Spinal cord (tissue), 10 donors: ENCODE results near the gene ASCL4. TPM values are rescaled to one million over a fixed set of nuclear protein-coding genes. Genes with fewer than 3 reads are reported as not detected.

Experiments used
- DNase-seq, 6 donors: peaks; one replicate each; pipeline versions ENCODE4 v3.0.0 to v3.0.0-alpha.2; 2013 to 2015; ENCODE audit warnings: low spot score in 6 of 6, low read depth in 4 of 6
- H3K27ac ChIP-seq: one replicate; pipeline ENCODE4 v1.5.1; 2013; ENCODE audit warnings: low read depth, low read length, control low read depth
- H3K27me3 ChIP-seq: one replicate; pipeline ENCODE4 v1.6.1; 2013; ENCODE audit warnings: low read length; ENCODE audit not compliant: control insufficient read depth, insufficient read depth
- H3K36me3 ChIP-seq: one replicate; pipeline ENCODE4 v1.6.1; 2013; ENCODE audit warnings: low read length; ENCODE audit not compliant: control insufficient read depth, insufficient read depth
- H3K4me1 ChIP-seq: one replicate; pipeline ENCODE4 v1.6.1; 2013; ENCODE audit warnings: low read length; ENCODE audit not compliant: control insufficient read depth, insufficient read depth
- H3K4me3 ChIP-seq: one replicate; pipeline ENCODE4 v1.5.1; 2013; ENCODE audit warnings: low read depth, low read length, control low read depth
- H3K9me3 ChIP-seq: one replicate; pipeline ENCODE4 v1.6.1; 2013; ENCODE audit warnings: low read length; ENCODE audit not compliant: control insufficient read depth, insufficient read depth
- WGBS: methylation state at CpG from one replicate; pipeline ENCODE4 v1.1.5; 2013; ENCODE audit warnings: missing lambda C conversion rate; ENCODE audit not compliant: insufficient coverage; 5-methylcytosine and 5-hydroxymethylcytosine counted together
- polyA plus RNA-seq, 2 donors: library from polyadenylated mRNA; unstranded; fragments of 120-200 nt; gene quantifications; one replicate each; pipeline ENCODE4 v1.2.1, GENCODE V29; 2013; ENCODE audit not compliant: insufficient read length in 2 of 2
- total RNA-seq, 2 donors: library from RNA; depleted of rRNA in 1 of 2; stranded (reverse); fragments of 120-200 nt in 1 of 2; fragments of >200 nt in 1 of 2; gene quantifications; one replicate each; pipeline versions ENCODE4 v1.2.3 to v1.2.4, GENCODE V29; 2013 to 2014
- donor health status: healthy.

ASCL4 gene
- total and polyA plus RNA-seq, 4 donors: 0.30 TPM; not detected in 3

GRCh38 chr12:107775093-107775721 is 703 bp downstream of the ASCL4 start:
- DNase-seq: peak in 2 of 6 donors; percentile 44 to 73
- Histone ChIP-seq H3K9me3 (no peaks in the 10 kb centered on the region), H3K27me3 (peaks cover 43% of the 10 kb centered on the region), H3K27ac (no peak overlapping the region), H3K4me1 (peaks cover 5% of the 10 kb centered on the region), H3K36me3 (no peaks in the 10 kb centered on the region), H3K4me3 (no peak overlapping the region)
- under 1% methylated on average over 66 of the region's 66 CpGs for WGBS

GRCh38 chr12:107776171-107776570 is 1.7 kb downstream of the ASCL4 start:
- peaks cover 43% of the 10 kb centered on the region for H3K27me3 ChIP-seq
- H3K27ac ChIP-seq: no peak overlapping the region
- DNase-seq: no peak
- no peak overlapping the region for H3K4me3 ChIP-seq
- no peaks in the 10 kb centered on the region for H3K36me3 ChIP-seq
- WGBS: 56% methylated on average over 2 of the region's 6 CpGs
- H3K4me1 ChIP-seq: peaks cover 5% of the 10 kb centered on the region
- H3K9me3 ChIP-seq: no peaks in the 10 kb centered on the region

GRCh38 chr12:107778383-107779025 is 4.0 kb downstream of the ASCL4 start:
- no peaks in the 10 kb centered on the region for H3K9me3 ChIP-seq
- no peaks in the 10 kb centered on the region for H3K36me3 ChIP-seq
- no peak for DNase-seq
- H3K4me3 ChIP-seq: no peak overlapping the region
- H3K27ac ChIP-seq: no peak overlapping the region
- H3K4me1 ChIP-seq: peaks cover 5% of the 10 kb centered on the region
- H3K27me3 ChIP-seq: peaks cover 37% of the 10 kb centered on the region
- WGBS: 92% methylated on average over 7 of the region's 11 CpGs

GRCh38 chr12:107779077-107779831 is 4.8 kb downstream of the ASCL4 start:
- Histone ChIP-seq H3K36me3 (no peaks in the 10 kb centered on the region), H3K27me3 (peaks cover 31% of the 10 kb centered on the region), H3K4me3 (no peak overlapping the region), H3K9me3 (no peaks in the 10 kb centered on the region), H3K4me1 (peaks cover 5% of the 10 kb centered on the region), H3K27ac (no peak overlapping the region)
- WGBS: 78% methylated on average over 7 of the region's 7 CpGs
- no peak for DNase-seq

GRCh38 chr12:107780298-107780697 is 5.8 kb downstream of the ASCL4 start:
- no peak for DNase-seq
- WGBS: 91% methylated on average over 1 of the region's 1 CpG
- H3K27ac ChIP-seq: no peak overlapping the region
- no peaks in the 10 kb centered on the region for H3K9me3 ChIP-seq
- H3K4me1 ChIP-seq: peaks cover under 1% of the 10 kb centered on the region
- H3K4me3 ChIP-seq: no peak overlapping the region
- H3K27me3 ChIP-seq: peaks cover 20% of the 10 kb centered on the region
- H3K36me3 ChIP-seq: no peaks in the 10 kb centered on the region

GRCh38 chr12:107782067-107782466 is 7.6 kb downstream of the ASCL4 start:
- WGBS: 89% methylated on average over 2 of the region's 2 CpGs
- no peak overlapping the region for H3K27ac ChIP-seq
- peaks cover 7% of the 10 kb centered on the region for H3K27me3 ChIP-seq
- no peak overlapping the region for H3K4me3 ChIP-seq
- H3K36me3 ChIP-seq: no peaks in the 10 kb centered on the region
- no peaks in the 10 kb centered on the region for H3K9me3 ChIP-seq
- H3K4me1 ChIP-seq: no peaks in the 10 kb centered on the region
- DNase-seq: peak in 1 of 6 donors; percentile 8

GRCh38 chr12:107783406-107784376 is 9.2 kb downstream of the ASCL4 start:
- Histone ChIP-seq H3K9me3 (no peaks in the 10 kb centered on the region), H3K27me3 (no peaks in the 10 kb centered on the region), H3K27ac (no peak overlapping the region), H3K4me3 (no peak overlapping the region), H3K4me1 (no peaks in the 10 kb centered on the region), H3K36me3 (no peaks in the 10 kb centered on the region)
- whole genome bisulfite sequencing: 85% methylated on average over 4 of the region's 6 CpGs
- no peak for DNase-seq

- no peaks in the 10 kb centered on the region for H3K4me1 ChIP-seq
- no peak overlapping the region for H3K27ac ChIP-seq
- DNase-seq: no peak
- no peak overlapping the region for H3K4me3 ChIP-seq
- no peaks in the 10 kb centered on the region for H3K27me3 ChIP-seq
- H3K36me3 ChIP-seq: no peaks in the 10 kb centered on the region
- no peaks in the 10 kb centered on the region for H3K9me3 ChIP-seq
- 79% methylated on average over 2 of the region's 2 CpGs for WGBS
These were observed 13.8 kb downstream of the ASCL4 start for GRCh38 chr12:107788281-107788680.
